GM23338 (cell line): ENCODE measurements around the gene TNS1.

ENCODE experiments used
- JUNB ChIP-seq: IDR thresholded peaks from one replicate; pipeline ENCODE4 v1.6.1; 2016; ENCODE audit warnings: antibody characterized with exemption; ENCODE audit not compliant: unreplicated experiment
- POLR2AphosphoS5 ChIP-seq: IDR thresholded peaks from 2 replicates; pipeline ENCODE4 v1.6.1; 2016; ENCODE audit warnings: antibody characterized with exemption, low read depth
- TF ChIP-seq, protein P1 (sequence below), 2 experiments: fragments of 200-600 bp in 1 of 2; sonication (generic) in 1 of 2; conservative IDR thresholded peaks; 2 replicates each; pipeline versions ENCODE4 v1.5.1 to v1.6.1; 2016 to 2017; ENCODE audit warnings: antibody characterized with exemption in 2 of 2, low read depth in 2 of 2, mild to moderate bottlenecking in 2 of 2, moderate library complexity in 1 of 2

DNA sequence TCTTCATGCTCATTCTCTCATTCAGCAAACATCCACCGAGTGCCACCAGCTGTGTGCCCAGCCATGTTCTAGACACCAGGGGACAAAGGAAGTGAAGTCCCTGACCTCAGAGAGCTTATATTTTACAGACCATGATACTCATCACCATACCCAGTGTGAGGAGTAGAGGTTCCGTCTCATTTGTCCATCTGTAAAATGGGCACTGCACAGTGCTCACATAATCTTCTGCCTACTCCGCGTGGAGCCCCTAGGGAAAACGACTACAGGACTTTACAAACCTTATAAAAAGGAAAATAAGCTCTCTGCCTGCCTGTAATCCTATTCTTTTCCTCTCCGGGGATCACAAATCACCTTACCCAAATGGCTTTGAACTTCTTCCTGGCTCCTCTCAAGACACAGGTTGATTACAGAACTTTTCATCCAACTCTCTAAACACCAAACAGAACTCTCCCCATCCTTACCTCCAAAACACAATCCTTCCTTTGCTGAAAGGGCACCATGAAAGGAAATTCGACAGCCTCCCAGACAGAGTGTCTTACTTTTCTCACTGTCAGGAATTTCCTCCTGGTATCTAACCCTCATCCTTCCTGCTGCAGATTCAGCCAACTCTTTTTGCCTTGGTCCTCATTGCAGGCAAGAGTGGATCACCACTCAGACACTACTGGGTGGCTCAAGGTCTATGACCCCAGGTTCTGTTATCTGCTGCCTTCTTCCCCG, 99.5 kb downstream of the TNS1 start:
- TF ChIP-seq, protein P1, sequence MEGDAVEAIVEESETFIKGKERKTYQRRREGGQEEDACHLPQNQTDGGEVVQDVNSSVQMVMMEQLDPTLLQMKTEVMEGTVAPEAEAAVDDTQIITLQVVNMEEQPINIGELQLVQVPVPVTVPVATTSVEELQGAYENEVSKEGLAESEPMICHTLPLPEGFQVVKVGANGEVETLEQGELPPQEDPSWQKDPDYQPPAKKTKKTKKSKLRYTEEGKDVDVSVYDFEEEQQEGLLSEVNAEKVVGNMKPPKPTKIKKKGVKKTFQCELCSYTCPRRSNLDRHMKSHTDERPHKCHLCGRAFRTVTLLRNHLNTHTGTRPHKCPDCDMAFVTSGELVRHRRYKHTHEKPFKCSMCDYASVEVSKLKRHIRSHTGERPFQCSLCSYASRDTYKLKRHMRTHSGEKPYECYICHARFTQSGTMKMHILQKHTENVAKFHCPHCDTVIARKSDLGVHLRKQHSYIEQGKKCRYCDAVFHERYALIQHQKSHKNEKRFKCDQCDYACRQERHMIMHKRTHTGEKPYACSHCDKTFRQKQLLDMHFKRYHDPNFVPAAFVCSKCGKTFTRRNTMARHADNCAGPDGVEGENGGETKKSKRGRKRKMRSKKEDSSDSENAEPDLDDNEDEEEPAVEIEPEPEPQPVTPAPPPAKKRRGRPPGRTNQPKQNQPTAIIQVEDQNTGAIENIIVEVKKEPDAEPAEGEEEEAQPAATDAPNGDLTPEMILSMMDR (conservative IDR thresholded peaks at IDR 0.05; ENCODE audit: low read depth in 2 of 2) = no peak
- TF ChIP-seq JUNB (no peak), POLR2AphosphoS5 (no peak)
